ENCODE data around the gene COL20A1.
A peak's percentile ranks its signal among the peaks of the same experiment; 100 is the strongest.
"Not testable (repeated sequence)": the region's sequence is repeated elsewhere in the genome, so short reads cannot be mapped to it uniquely, and the experiment has no call there.

COL20A1 gene

DNA sequence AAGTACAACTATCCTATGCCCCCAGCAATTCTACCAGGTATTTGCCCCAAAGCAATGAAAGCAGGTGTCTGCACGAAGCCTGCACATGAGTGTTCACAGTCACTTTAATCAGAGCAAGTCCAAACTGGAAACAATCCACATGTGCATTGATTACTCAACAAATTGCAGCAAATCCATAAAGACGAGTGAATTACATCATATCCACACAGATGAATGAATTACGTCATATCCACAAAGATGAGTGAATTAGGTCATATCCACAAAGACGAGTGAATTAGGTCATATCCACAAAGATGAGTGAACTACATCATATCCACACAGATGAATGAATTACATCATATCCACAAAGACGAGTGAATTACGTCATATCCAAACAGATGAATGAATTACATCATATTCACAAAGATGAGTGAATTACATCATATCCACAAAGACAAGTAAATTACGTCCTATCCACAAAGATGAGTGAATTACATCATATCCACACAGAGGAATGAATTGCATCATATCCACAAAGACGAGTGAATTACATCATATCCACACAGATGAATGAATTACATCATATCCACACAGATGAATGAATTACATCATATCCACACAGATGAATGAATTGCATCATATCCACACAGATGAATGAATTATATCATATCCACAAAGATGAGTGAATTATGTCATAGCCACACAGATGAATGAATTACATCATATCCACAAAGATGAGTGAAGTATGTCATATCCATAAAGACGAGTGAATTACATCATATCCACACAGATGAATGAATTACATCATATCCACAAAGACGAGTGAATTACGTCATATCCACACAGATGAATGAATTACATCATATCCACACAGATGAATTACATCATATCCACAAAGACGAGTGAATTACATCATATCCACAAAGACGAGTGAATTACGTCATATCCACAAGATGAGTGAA is 46.4 kb downstream of the COL20A1 start (continued):
- TF ChIP-seq, protein P1, sequence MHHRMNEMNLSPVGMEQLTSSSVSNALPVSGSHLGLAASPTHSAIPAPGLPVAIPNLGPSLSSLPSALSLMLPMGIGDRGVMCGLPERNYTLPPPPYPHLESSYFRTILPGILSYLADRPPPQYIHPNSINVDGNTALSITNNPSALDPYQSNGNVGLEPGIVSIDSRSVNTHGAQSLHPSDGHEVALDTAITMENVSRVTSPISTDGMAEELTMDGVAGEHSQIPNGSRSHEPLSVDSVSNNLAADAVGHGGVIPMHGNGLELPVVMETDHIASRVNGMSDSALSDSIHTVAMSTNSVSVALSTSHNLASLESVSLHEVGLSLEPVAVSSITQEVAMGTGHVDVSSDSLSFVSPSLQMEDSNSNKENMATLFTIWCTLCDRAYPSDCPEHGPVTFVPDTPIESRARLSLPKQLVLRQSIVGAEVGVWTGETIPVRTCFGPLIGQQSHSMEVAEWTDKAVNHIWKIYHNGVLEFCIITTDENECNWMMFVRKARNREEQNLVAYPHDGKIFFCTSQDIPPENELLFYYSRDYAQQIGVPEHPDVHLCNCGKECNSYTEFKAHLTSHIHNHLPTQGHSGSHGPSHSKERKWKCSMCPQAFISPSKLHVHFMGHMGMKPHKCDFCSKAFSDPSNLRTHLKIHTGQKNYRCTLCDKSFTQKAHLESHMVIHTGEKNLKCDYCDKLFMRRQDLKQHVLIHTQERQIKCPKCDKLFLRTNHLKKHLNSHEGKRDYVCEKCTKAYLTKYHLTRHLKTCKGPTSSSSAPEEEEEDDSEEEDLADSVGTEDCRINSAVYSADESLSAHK (tag by site-specific recombination; IDR thresholded peaks at IDR 0.05) = 0 out of 2 replicates have a peak, but pooled peaks have one; percentile 35
- TF ChIP-seq ZNF354C (tag by site-specific recombination; IDR thresholded peaks at IDR 0.05; ENCODE audit: borderline replicate concordance, low read depth) (peak; percentile 63; the same call in 1 of the 2 replicates), ATF2 (tag by site-specific recombination; IDR thresholded peaks at IDR 0.05; ENCODE audit: low read depth) (peak; percentile 100), ZNF19 (tag by site-specific recombination; IDR thresholded peaks at IDR 0.05; ENCODE audit: low read depth) (0 out of 2 replicates have a peak, but pooled peaks have one; percentile 15)
- TF ChIP-seq, protein P2, sequence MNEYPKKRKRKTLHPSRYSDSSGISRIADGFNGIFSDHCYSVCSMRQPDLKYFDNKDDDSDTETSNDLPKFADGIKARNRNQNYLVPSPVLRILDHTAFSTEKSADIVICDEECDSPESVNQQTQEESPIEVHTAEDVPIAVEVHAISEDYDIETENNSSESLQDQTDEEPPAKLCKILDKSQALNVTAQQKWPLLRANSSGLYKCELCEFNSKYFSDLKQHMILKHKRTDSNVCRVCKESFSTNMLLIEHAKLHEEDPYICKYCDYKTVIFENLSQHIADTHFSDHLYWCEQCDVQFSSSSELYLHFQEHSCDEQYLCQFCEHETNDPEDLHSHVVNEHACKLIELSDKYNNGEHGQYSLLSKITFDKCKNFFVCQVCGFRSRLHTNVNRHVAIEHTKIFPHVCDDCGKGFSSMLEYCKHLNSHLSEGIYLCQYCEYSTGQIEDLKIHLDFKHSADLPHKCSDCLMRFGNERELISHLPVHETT (tag by site-specific recombination; IDR thresholded peaks at IDR 0.05) = peak; percentile 79

DNA sequence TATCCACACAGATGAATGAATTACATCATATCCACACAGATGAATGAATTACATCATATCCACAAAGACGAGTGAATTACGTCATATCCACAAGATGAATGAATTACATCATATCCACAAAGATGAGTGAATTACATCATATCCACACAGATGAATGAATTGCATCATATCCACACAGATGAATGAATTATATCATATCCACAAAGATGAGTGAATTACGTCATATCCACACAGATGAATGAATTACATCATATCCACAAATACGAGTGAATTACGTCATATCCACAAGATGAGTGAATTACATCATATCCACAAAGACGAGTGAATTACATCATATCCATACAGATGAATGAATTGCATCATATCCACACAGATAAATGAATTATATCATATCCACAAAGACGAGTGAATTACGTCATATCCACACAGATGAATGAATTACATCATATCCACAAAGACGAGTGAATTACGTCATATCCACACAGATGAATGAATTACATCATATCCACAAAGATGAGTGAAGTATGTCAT is 47.2 kb downstream of the COL20A1 start:
- H3K4me1 ChIP-seq (ENCODE audit: control insufficient read depth, insufficient read depth, low read length); H3K27ac ChIP-seq (ENCODE audit: extremely low read depth, low read depth, low read length); POLR2A ChIA-PET; H3K4me3 ChIP-seq (ENCODE audit: low read depth, low read length); H3K9me3 ChIP-seq (ENCODE audit: control insufficient read depth, insufficient read depth, low read depth, low read length); H3K36me3 ChIP-seq (ENCODE audit: control insufficient read depth in 2 of 2, insufficient read depth in 1 of 2, low read length in 2 of 2); CTCF ChIA-PET: not testable (repeated sequence)
- TF ChIP-seq, protein P3, sequence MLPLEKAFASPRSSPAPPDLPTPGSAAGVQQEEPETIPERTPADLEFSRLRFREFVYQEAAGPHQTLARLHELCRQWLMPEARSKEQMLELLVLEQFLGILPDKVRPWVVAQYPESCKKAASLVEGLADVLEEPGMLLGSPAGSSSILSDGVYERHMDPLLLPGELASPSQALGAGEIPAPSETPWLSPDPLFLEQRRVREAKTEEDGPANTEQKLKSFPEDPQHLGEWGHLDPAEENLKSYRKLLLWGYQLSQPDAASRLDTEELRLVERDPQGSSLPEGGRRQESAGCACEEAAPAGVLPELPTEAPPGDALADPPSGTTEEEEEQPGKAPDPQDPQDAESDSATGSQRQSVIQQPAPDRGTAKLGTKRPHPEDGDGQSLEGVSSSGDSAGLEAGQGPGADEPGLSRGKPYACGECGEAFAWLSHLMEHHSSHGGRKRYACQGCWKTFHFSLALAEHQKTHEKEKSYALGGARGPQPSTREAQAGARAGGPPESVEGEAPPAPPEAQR (tag by site-specific recombination; IDR thresholded peaks at IDR 0.05) = peak; percentile 93
- peak; percentile 21 for TF ChIP-seq SP2 (tag by site-specific recombination; IDR thresholded peaks at IDR 0.05)
- TF ChIP-seq ZNF24 (tag by site-specific recombination; IDR thresholded peaks at IDR 0.05) = peak; percentile 95
- peak; percentile 66 for TF ChIP-seq SP7 (tag by site-specific recombination; IDR thresholded peaks at IDR 0.05)
- TF ChIP-seq ZNF335 (tag by site-specific recombination; conservative IDR thresholded peaks at IDR 0.05) = peak; percentile 48; the same call in 1 of the 2 replicates
- TF ChIP-seq ATF2 (tag by site-specific recombination; IDR thresholded peaks at IDR 0.05; ENCODE audit: low read depth) = peak; percentile 100
- 0 out of 2 replicates have a peak, but pooled peaks have one; percentile 36 for TF ChIP-seq SALL2 (tag by site-specific recombination; IDR thresholded peaks at IDR 0.05; ENCODE audit: borderline replicate concordance)
- TF ChIP-seq ZNF785 (tag by site-specific recombination; IDR thresholded peaks at IDR 0.05) = peak; percentile 87
- peak; percentile 88 for TF ChIP-seq ZFP69B (tag by site-specific recombination; IDR thresholded peaks at IDR 0.05)
- 0 out of 2 replicates have a peak, but pooled peaks have one; percentile 21 for TF ChIP-seq ZNF530 (tag by site-specific recombination; IDR thresholded peaks at IDR 0.05; ENCODE audit: low read depth)
- TF ChIP-seq ZNF654 (tag by site-specific recombination; IDR thresholded peaks at IDR 0.05; ENCODE audit: low read depth) = 0 out of 2 replicates have a peak, but pooled peaks have one; percentile 4
- 0 out of 2 replicates have a peak, but pooled peaks have one; percentile 21 for TF ChIP-seq ZBTB10 (tag by site-specific recombination; IDR thresholded peaks at IDR 0.05)
- TF ChIP-seq SCRT2 (tag by site-specific recombination; IDR thresholded peaks at IDR 0.05) = peak; percentile 74; the same call in 1 of the 2 replicates
- TF ChIP-seq KLF16 (tag by site-specific recombination; IDR thresholded peaks at IDR 0.05) = peak; percentile 89
- peak; percentile 60; the same call in 1 of the 2 replicates for TF ChIP-seq ZNF76 (tag by site-specific recombination; IDR thresholded peaks at IDR 0.05; ENCODE audit: borderline replicate concordance, low read depth)
- TF ChIP-seq, protein P4, sequence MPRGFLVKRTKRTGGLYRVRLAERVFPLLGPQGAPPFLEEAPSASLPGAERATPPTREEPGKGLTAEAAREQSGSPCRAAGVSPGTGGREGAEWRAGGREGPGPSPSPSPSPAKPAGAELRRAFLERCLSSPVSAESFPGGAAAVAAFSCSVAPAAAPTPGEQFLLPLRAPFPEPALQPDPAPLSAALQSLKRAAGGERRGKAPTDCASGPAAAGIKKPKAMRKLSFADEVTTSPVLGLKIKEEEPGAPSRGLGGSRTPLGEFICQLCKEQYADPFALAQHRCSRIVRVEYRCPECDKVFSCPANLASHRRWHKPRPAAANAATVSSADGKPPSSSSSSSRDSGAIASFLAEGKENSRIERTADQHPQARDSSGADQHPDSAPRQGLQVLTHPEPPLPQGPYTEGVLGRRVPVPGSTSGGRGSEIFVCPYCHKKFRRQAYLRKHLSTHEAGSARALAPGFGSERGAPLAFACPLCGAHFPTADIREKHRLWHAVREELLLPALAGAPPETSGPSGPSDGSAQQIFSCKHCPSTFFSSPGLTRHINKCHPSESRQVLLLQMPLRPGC (tag by site-specific recombination; IDR thresholded peaks at IDR 0.05) = peak; percentile 72; the same call in 1 of the 2 replicates

Measured in HEK293 (cell line).